HCT116 (cell line): Measurements from ENCODE around the gene CCDC197. TPM values are rescaled to one million over a fixed set of nuclear protein-coding genes. Genes with fewer than 3 reads are reported as not detected.

Experiments
- ATAC-seq: fragments of 200-7000 bp; cut with Tn5 transposase; 2 replicates; pipeline ENCODE4 v1.9.1; 2020; ENCODE audit warnings: mild to moderate bottlenecking, moderate library complexity
- BruUV-seq: library from RNA; stranded (reverse); fragments of 400-500 nt; replicated peaks from 2 replicates; lab custom pipeline; 2021; lab: Mats Ljungman, UMichigan
- CTCF ChIA-PET: fragments of 300-600 bp; sonication (Branson Sonifier 250); formaldehyde crosslinking; loops from one replicate; lab custom pipeline; 2021; ENCODE audit warnings: antibody characterized with exemption; lab: Charles Lee
- POLR2A ChIA-PET: fragments of 300-600, 350-600 bp; sonication (Branson Sonifier 250); formaldehyde crosslinking; loops from one replicate; lab custom pipeline; 2021; ENCODE audit warnings: antibody characterized with exemption; lab: Charles Lee
- RAD21 ChIA-PET, 2 experiments: fragments of 300-600 bp; sonication (Branson Sonifier 250); formaldehyde crosslinking; loops; one replicate each; lab custom pipeline; 2023; ENCODE audit warnings: low total read pairs in 2 of 2; ENCODE audit not compliant: uncharacterized antibody in 2 of 2, unreplicated experiment in 2 of 2, low non-redundant PET in 1 of 2; lab: Charles Lee
- DNase-seq: peaks from one replicate; pipeline ENCODE4 v3.0.0-alpha.2; 2010; ENCODE audit warnings: low read depth, low spot score
- H2AFZ ChIP-seq: fragments of 200-600 bp; shearing (Covaris generic), sonication (generic); 2 replicates; pipeline ENCODE4 v1.6.1; 2017; ENCODE audit warnings: low read depth, mixed run types, mixed read lengths, antibody characterized with exemption, low read length; ENCODE audit not compliant: poor library complexity, severe bottlenecking
- H3K27ac ChIP-seq: 2 replicates; pipeline ENCODE4 v1.5.1; 2012; ENCODE audit warnings: low read depth, low read length
- H3K27me3 ChIP-seq: fragments of 200-600 bp; sonication (generic); 2 replicates; pipeline ENCODE4 v1.6.1; 2016; ENCODE audit warnings: mixed run types, low read length, mixed read lengths; ENCODE audit not compliant: insufficient read depth
- H3K36me3 ChIP-seq, 2 experiments: fragments of 200-500 bp in 1 of 2; fragments of 200-600 bp in 1 of 2; sonication (Bioruptor generic) in 1 of 2; sonication (generic) in 1 of 2; 2 replicates each; pipeline versions ENCODE4 v1.5.1 to v1.6.1; 2014 to 2016; ENCODE audit warnings: low read length in 2 of 2, inconsistent platforms in 1 of 2, mixed read lengths in 1 of 2, mixed run types in 1 of 2; ENCODE audit not compliant: insufficient read depth in 2 of 2, control insufficient read depth in 1 of 2
- H3K4me1 ChIP-seq, 2 experiments: fragments of 200-600 bp in 1 of 2; sonication (generic) in 1 of 2; 2 replicates each; pipeline versions ENCODE4 v1.5.1 to v1.6.1; 2012 to 2017; ENCODE audit warnings: low read length in 2 of 2, inconsistent platforms in 1 of 2, mild to moderate bottlenecking in 1 of 2, mixed read lengths in 1 of 2, mixed run types in 1 of 2, moderate library complexity in 1 of 2; ENCODE audit not compliant: insufficient read depth in 2 of 2, control insufficient read depth in 1 of 2
- H3K4me2 ChIP-seq: fragments of 200-600 bp; sonication (generic); 2 replicates; pipeline ENCODE4 v1.6.1; 2017; ENCODE audit warnings: mixed run types, low read length, mixed read lengths
- H3K4me3 ChIP-seq, 2 experiments: fragments of 200-600 bp in 1 of 2; sonication (generic) in 1 of 2; replicated peaks in 1 of 2; 2 replicates each; pipeline ENCODE4 v1.5.1; 2011 to 2016; ENCODE audit warnings: low read length in 2 of 2, control low read depth in 1 of 2, low read depth in 1 of 2, mild to moderate bottlenecking in 1 of 2, mixed read lengths in 1 of 2, mixed run types in 1 of 2
- H3K79me2 ChIP-seq: fragments of 200-600 bp; sonication (generic); 2 replicates; pipeline ENCODE4 v1.6.1; 2017; ENCODE audit warnings: mild to moderate bottlenecking, mixed run types, low read length, moderate library complexity, mixed read lengths; ENCODE audit not compliant: insufficient read depth
- H3K9ac ChIP-seq: fragments of 200-600 bp; sonication (generic); 2 replicates; pipeline ENCODE4 v1.6.1; 2016; ENCODE audit warnings: low read length, mixed read lengths
- H3K9me2 ChIP-seq: fragments of 200-600 bp; sonication (generic), shearing (Covaris generic); 2 replicates; pipeline ENCODE4 v1.6.1; 2017; ENCODE audit warnings: mixed run types, mild to moderate bottlenecking, moderate library complexity; ENCODE audit not compliant: insufficient read depth
- H3K9me3 ChIP-seq, 2 experiments: fragments of 200-500 bp in 1 of 2; fragments of 200-600 bp in 1 of 2; sonication (Bioruptor generic) in 1 of 2; sonication (generic) in 1 of 2; 2 replicates each; pipeline ENCODE4 v1.6.1; 2014 to 2017; ENCODE audit warnings: low read length in 2 of 2, mixed read lengths in 2 of 2, inconsistent platforms in 1 of 2, low read depth in 1 of 2, mild to moderate bottlenecking in 1 of 2, mixed run types in 1 of 2, moderate library complexity in 1 of 2; ENCODE audit not compliant: control insufficient read depth in 1 of 2, insufficient read depth in 1 of 2
- H4K20me1 ChIP-seq: fragments of 200-600 bp; sonication (generic), shearing (Covaris generic); 2 replicates; pipeline ENCODE4 v1.6.1; 2017; ENCODE audit warnings: mixed run types, mild to moderate bottlenecking, moderate library complexity; ENCODE audit not compliant: insufficient read depth
- EGR1 ChIP-seq: IDR thresholded peaks from 2 replicates; pipeline ENCODE4 v1.6.1; 2012; ENCODE audit warnings: low read depth
- EZH2phosphoT487 ChIP-seq: fragments of 200-600 bp; IDR thresholded peaks from 2 replicates; pipeline ENCODE4 v1.6.1; 2018; ENCODE audit warnings: antibody characterized with exemption, borderline replicate concordance
- FOSL1 ChIP-seq: IDR thresholded peaks from 2 replicates; pipeline ENCODE4 v1.6.1; 2012; ENCODE audit warnings: low read depth
- JUND ChIP-seq: IDR thresholded peaks from 2 replicates; pipeline ENCODE4 v1.6.1; 2012
- POLR2AphosphoS5 ChIP-seq: IDR thresholded peaks from 2 replicates; pipeline ENCODE4 v1.6.1; 2011; ENCODE audit warnings: mild to moderate bottlenecking, low read depth, low read length, moderate library complexity
- RAD21 ChIP-seq: IDR thresholded peaks from 2 replicates; pipeline ENCODE4 v1.6.1; 2012; ENCODE audit warnings: low read depth, mild to moderate bottlenecking
- SIN3A ChIP-seq: IDR thresholded peaks from 2 replicates; pipeline ENCODE4 v1.6.1; 2012; ENCODE audit warnings: low read depth
- SP1 ChIP-seq: IDR thresholded peaks from 2 replicates; pipeline ENCODE4 v1.6.1; 2012; ENCODE audit warnings: low read depth
- SRF ChIP-seq: IDR thresholded peaks from 2 replicates; pipeline ENCODE4 v1.6.1; 2012; ENCODE audit warnings: low read depth
- TCF7L2 ChIP-seq: IDR thresholded peaks from 2 replicates; pipeline ENCODE4 v1.7.0; 2011; ENCODE audit warnings: borderline replicate concordance, inconsistent platforms; ENCODE audit not compliant: insufficient read depth, insufficient read length; ENCODE audit errors: extremely low read depth
- YY1 ChIP-seq: IDR thresholded peaks from 2 replicates; pipeline ENCODE4 v1.6.1; 2011; ENCODE audit warnings: low read length, low read depth, moderate library complexity, mild to moderate bottlenecking; ENCODE audit not compliant: insufficient replicate concordance; ENCODE audit errors: extremely low read depth
- ZFX ChIP-seq: fragments of 450-650 bp; IDR thresholded peaks from 2 replicates; pipeline ENCODE4 v1.6.1; 2017
- intact Hi-C: fragments of 100-400 bp; cut with micrococcal nuclease; formaldehyde crosslinking; loops from 2 replicates; pipeline ENCODE4 v1.10.0; 2022
- total RNA-seq: library from RNA; stranded (reverse); gene quantifications from one replicate; pipeline ENCODE4 v1.2.1, GENCODE V29; 2021; ENCODE audit not compliant: unreplicated experiment
- TF ChIP-seq, protein P1 (sequence below): IDR thresholded peaks from 2 replicates; pipeline ENCODE4 v1.6.1; 2012
- TF ChIP-seq, protein P2 (sequence below): IDR thresholded peaks from 2 replicates; pipeline ENCODE4 v1.6.1; 2012; ENCODE audit warnings: low read depth
- TF ChIP-seq, protein P3 (sequence below): IDR thresholded peaks from 2 replicates; pipeline ENCODE4 v1.6.1; 2011; ENCODE audit warnings: mild to moderate bottlenecking, low read length, moderate library complexity; ENCODE audit not compliant: insufficient replicate concordance; ENCODE audit errors: extremely low read depth
- TF ChIP-seq, protein P4 (sequence below): IDR thresholded peaks from 2 replicates; pipeline ENCODE4 v1.6.1; 2012
- TF ChIP-seq, protein P5 (sequence below), 3 experiments: fragments of 200-600 bp in 1 of 3; sonication (generic) in 1 of 3; IDR thresholded peaks in 2 of 3; conservative IDR thresholded peaks in 1 of 3; 2 replicates each; pipeline ENCODE4 v1.5.1; 2012 to 2017; ENCODE audit warnings: low read depth in 2 of 3, low read length in 2 of 3, antibody characterized with exemption in 1 of 3, borderline replicate concordance in 1 of 3, control low read depth in 1 of 3, mild to moderate bottlenecking in 1 of 3, mixed read lengths in 1 of 3, mixed run types in 1 of 3, moderate library complexity in 1 of 3; ENCODE audit not compliant: insufficient read depth in 1 of 3

CCDC197 gene
- total RNA-seq, 1 experiment from 2014 or later = not detected

DNA sequence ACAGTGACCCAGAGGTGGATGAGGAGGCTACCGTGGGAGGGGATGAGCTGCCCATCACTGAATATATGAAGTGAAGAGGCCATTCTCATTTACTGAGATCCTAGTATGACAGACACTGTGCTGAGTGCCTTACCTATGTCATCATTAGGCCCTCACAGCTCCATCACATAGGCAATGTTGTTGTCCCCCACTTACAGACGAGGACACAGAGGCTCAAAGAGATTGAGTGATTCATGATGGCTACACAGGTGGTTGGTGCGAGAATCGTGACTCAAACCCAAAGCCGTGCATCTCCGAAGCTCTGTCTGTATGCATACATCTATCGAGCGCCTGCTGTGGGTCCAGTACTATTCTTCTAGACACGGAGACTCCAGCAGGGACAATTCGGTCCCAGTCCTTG, 5.9 kb upstream of the CCDC197 start:
- no peak for ATAC-seq
- TF ChIP-seq, protein P1, sequence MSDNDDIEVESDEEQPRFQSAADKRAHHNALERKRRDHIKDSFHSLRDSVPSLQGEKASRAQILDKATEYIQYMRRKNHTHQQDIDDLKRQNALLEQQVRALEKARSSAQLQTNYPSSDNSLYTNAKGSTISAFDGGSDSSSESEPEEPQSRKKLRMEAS = no peak
- TF ChIP-seq EZH2phosphoT487 (no peak), TCF7L2 (no peak), FOSL1 (no peak), RAD21 (no peak), JUND (no peak), SP1 (no peak), SIN3A (no peak), EGR1 (no peak), ZFX (no peak), POLR2AphosphoS5 (no peak), SRF (no peak), YY1 (no peak)
- TF ChIP-seq, protein P2, sequence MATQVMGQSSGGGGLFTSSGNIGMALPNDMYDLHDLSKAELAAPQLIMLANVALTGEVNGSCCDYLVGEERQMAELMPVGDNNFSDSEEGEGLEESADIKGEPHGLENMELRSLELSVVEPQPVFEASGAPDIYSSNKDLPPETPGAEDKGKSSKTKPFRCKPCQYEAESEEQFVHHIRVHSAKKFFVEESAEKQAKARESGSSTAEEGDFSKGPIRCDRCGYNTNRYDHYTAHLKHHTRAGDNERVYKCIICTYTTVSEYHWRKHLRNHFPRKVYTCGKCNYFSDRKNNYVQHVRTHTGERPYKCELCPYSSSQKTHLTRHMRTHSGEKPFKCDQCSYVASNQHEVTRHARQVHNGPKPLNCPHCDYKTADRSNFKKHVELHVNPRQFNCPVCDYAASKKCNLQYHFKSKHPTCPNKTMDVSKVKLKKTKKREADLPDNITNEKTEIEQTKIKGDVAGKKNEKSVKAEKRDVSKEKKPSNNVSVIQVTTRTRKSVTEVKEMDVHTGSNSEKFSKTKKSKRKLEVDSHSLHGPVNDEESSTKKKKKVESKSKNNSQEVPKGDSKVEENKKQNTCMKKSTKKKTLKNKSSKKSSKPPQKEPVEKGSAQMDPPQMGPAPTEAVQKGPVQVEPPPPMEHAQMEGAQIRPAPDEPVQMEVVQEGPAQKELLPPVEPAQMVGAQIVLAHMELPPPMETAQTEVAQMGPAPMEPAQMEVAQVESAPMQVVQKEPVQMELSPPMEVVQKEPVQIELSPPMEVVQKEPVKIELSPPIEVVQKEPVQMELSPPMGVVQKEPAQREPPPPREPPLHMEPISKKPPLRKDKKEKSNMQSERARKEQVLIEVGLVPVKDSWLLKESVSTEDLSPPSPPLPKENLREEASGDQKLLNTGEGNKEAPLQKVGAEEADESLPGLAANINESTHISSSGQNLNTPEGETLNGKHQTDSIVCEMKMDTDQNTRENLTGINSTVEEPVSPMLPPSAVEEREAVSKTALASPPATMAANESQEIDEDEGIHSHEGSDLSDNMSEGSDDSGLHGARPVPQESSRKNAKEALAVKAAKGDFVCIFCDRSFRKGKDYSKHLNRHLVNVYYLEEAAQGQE = no peak
- TF ChIP-seq, protein P3, sequence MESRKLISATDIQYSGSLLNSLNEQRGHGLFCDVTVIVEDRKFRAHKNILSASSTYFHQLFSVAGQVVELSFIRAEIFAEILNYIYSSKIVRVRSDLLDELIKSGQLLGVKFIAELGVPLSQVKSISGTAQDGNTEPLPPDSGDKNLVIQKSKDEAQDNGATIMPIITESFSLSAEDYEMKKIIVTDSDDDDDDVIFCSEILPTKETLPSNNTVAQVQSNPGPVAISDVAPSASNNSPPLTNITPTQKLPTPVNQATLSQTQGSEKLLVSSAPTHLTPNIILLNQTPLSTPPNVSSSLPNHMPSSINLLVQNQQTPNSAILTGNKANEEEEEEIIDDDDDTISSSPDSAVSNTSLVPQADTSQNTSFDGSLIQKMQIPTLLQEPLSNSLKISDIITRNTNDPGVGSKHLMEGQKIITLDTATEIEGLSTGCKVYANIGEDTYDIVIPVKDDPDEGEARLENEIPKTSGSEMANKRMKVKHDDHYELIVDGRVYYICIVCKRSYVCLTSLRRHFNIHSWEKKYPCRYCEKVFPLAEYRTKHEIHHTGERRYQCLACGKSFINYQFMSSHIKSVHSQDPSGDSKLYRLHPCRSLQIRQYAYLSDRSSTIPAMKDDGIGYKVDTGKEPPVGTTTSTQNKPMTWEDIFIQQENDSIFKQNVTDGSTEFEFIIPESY = no peak
- TF ChIP-seq, protein P4, sequence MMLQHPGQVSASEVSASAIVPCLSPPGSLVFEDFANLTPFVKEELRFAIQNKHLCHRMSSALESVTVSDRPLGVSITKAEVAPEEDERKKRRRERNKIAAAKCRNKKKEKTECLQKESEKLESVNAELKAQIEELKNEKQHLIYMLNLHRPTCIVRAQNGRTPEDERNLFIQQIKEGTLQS = no peak
- TF ChIP-seq, protein P5, sequence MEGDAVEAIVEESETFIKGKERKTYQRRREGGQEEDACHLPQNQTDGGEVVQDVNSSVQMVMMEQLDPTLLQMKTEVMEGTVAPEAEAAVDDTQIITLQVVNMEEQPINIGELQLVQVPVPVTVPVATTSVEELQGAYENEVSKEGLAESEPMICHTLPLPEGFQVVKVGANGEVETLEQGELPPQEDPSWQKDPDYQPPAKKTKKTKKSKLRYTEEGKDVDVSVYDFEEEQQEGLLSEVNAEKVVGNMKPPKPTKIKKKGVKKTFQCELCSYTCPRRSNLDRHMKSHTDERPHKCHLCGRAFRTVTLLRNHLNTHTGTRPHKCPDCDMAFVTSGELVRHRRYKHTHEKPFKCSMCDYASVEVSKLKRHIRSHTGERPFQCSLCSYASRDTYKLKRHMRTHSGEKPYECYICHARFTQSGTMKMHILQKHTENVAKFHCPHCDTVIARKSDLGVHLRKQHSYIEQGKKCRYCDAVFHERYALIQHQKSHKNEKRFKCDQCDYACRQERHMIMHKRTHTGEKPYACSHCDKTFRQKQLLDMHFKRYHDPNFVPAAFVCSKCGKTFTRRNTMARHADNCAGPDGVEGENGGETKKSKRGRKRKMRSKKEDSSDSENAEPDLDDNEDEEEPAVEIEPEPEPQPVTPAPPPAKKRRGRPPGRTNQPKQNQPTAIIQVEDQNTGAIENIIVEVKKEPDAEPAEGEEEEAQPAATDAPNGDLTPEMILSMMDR (IDR thresholded peaks at IDR 0.05 in 2 of 3, conservative IDR thresholded peaks at IDR 0.05 in 1 of 3; ENCODE audit: borderline replicate concordance in 1 of 3, insufficient read depth in 1 of 3, low read depth in 2 of 3, low read length in 2 of 3) = no peak
- TF ChIP-seq, all 23 proteins: peak for 0
- intact Hi-C loops = no loop called here
- Histone ChIP-seq H2AFZ (no peak overlapping the region), H3K27me3 (no peaks in the 10 kb centered on the region), H4K20me1 (no peaks in the 10 kb centered on the region), H3K4me2 (no peak overlapping the region), H3K9ac (no peak overlapping the region), H3K9me2 (no peaks in the 10 kb centered on the region), H3K4me1 (peaks cover 13 to 26% of the 10 kb centered on the region in 2 experiments; a peak in 3 of 4 replicates), H3K27ac (no peak overlapping the region), H3K4me3 (no peak overlapping the region), H3K9me3 (no peaks in the 10 kb centered on the region), H3K79me2 (no peaks in the 10 kb centered on the region), H3K36me3 (no peaks in the 10 kb centered on the region)
- no TSS peak for BruUV-seq
- ChIA-PET POLR2A (no interaction called here), CTCF (interaction anchor here (0.8 to 2.2 kb wide), 4 partner anchors 10 to 53 kb away, joined by 3 to 6 read pairs (median 4); no protein-coding TSS in a partner anchor), RAD21 (no interaction called here)
- no peak for DNase-seq
